HepG2 (cell line): ENCODE measurements around the gene SFTPB. TPM values are rescaled to one million over a fixed set of nuclear protein-coding genes. Genes with fewer than 3 reads are reported as not detected.

Source experiments
- BRCA1 ChIP-seq: sonication (generic); formaldehyde crosslinking; IDR thresholded peaks from 2 replicates; pipeline ENCODE4 v1.4.0; 2020; ENCODE audit warnings: missing genetic modification reagents
- FOXA1 ChIP-seq, 2 experiments: fragments of 450-650 bp in 1 of 2; sonication (generic) in 1 of 2; formaldehyde crosslinking in 1 of 2; IDR thresholded peaks; 2 replicates each; pipeline versions ENCODE4 v1.4.0 to v1.6.1; 2016 to 2020; ENCODE audit warnings: missing genetic modification reagents in 1 of 2
- GABPA ChIP-seq, 2 experiments: IDR thresholded peaks; 2 replicates each; pipeline ENCODE4 v1.6.1; 2011 to 2016; ENCODE audit warnings: low read depth in 2 of 2, low read length in 1 of 2, missing biosample characterization in 1 of 2, missing genetic modification characterization in 1 of 2
- HDAC6 ChIP-seq: fragments of 200-600 bp; sonication (generic); IDR thresholded peaks from 2 replicates; pipeline ENCODE4 v1.7.0; 2017; ENCODE audit warnings: mild to moderate bottlenecking, antibody characterized with exemption, low read length, low read depth
- NCOA1 ChIP-seq: sonication (generic); formaldehyde crosslinking; IDR thresholded peaks from 2 replicates; pipeline ENCODE4 v1.9.0; 2021; ENCODE audit warnings: missing genetic modification reagents
- NFATC3 ChIP-seq: sonication (generic); formaldehyde crosslinking; IDR thresholded peaks from 2 replicates; pipeline ENCODE4 v1.5.1; 2020; ENCODE audit warnings: mild to moderate bottlenecking, missing genetic modification reagents
- RBM22 ChIP-seq: fragments of 200-400 bp; formaldehyde crosslinking; optimal IDR thresholded peaks from 2 replicates; pipeline ENCODE3; 2017; ENCODE audit warnings: mild to moderate bottlenecking, low read length, moderate library complexity
- SMARCE1 ChIP-seq: fragments of 450-650 bp; IDR thresholded peaks from 2 replicates; pipeline ENCODE4 v1.6.1; 2017; ENCODE audit warnings: borderline replicate concordance
- STAG1 ChIP-seq: sonication (generic); formaldehyde crosslinking; IDR thresholded peaks from 2 replicates; pipeline ENCODE4 v1.4.0; 2020; ENCODE audit warnings: missing genetic modification reagents
- TRIM24 ChIP-seq: sonication (generic); formaldehyde crosslinking; IDR thresholded peaks from 2 replicates; pipeline ENCODE4 v1.8.0; 2022; ENCODE audit warnings: mild to moderate bottlenecking, missing genetic modification reagents
- ZEB1 ChIP-seq: IDR thresholded peaks from 2 replicates; pipeline ENCODE4 v1.6.1; 2012; ENCODE audit warnings: mild to moderate bottlenecking, low read depth, inconsistent platforms; ENCODE audit not compliant: insufficient replicate concordance
- ZIK1 ChIP-seq: sonication (generic); formaldehyde crosslinking; IDR thresholded peaks from 2 replicates; pipeline ENCODE4 v1.5.0; 2020; ENCODE audit warnings: mild to moderate bottlenecking, low read depth, missing genetic modification reagents, borderline replicate concordance
- ZNF234 ChIP-seq: sonication (generic); formaldehyde crosslinking; conservative IDR thresholded peaks from 2 replicates; pipeline ENCODE4 v1.5.1; 2020; ENCODE audit warnings: mild to moderate bottlenecking, missing genetic modification reagents
- ZNF296 ChIP-seq: sonication (generic); formaldehyde crosslinking; conservative IDR thresholded peaks from 2 replicates; pipeline ENCODE4 v1.5.0; 2020; ENCODE audit warnings: mild to moderate bottlenecking, missing genetic modification reagents
- ZNF33A ChIP-seq: sonication (generic); formaldehyde crosslinking; IDR thresholded peaks from 2 replicates; pipeline ENCODE4 v1.5.1; 2020; ENCODE audit warnings: missing genetic modification reagents, mild to moderate bottlenecking, moderate library complexity, borderline replicate concordance
- ZNF350 ChIP-seq: sonication (generic); formaldehyde crosslinking; IDR thresholded peaks from 2 replicates; pipeline ENCODE4 v1.4.0; 2020; ENCODE audit warnings: mild to moderate bottlenecking, low read depth, missing genetic modification reagents, borderline replicate concordance
- ZNF549 ChIP-seq: sonication (generic); formaldehyde crosslinking; IDR thresholded peaks from 2 replicates; pipeline ENCODE4 v1.5.0; 2020; ENCODE audit warnings: missing genetic modification reagents
- ZNF678 ChIP-seq: sonication (generic); formaldehyde crosslinking; IDR thresholded peaks from 2 replicates; pipeline ENCODE4 v1.4.0; 2020; ENCODE audit warnings: mild to moderate bottlenecking, missing genetic modification reagents
- ZNF878 ChIP-seq: sonication (generic); formaldehyde crosslinking; IDR thresholded peaks from 2 replicates; pipeline ENCODE4 v1.8.1; 2023; ENCODE audit warnings: mild to moderate bottlenecking, missing genetic modification reagents, moderate library complexity
- polyA plus RNA-seq, 8 experiments: library from polyadenylated mRNA; depleted of rRNA in 3 of 8; stranded (reverse) in 7 of 8; unstranded in 1 of 8; fragments of >200 nt; fragmentation: Illumina TruSeq in 4 of 8; extraction: Trizol in 4 of 8; gene quantifications; 2 replicates each; pipeline versions ENCODE4 v1.2.1 to v1.2.3, GENCODE V29; 2011 to 2016; ENCODE audit warnings: low read depth in 4 of 8, missing spikeins in 1 of 8, mixed read lengths in 1 of 8; ENCODE audit not compliant: insufficient read depth in 1 of 8
- total RNA-seq, 5 experiments: library from RNA; depleted of rRNA; stranded (reverse); fragments of >200 nt; fragmentation: Illumina TruSeq; extraction: Trizol; gene quantifications; 2 replicates each; pipeline ENCODE4 v1.2.3, GENCODE V29; 2016; ENCODE audit warnings: low read depth in 1 of 5
- TF ChIP-seq, protein P1 (sequence below): sonication (generic); formaldehyde crosslinking; IDR thresholded peaks from 2 replicates; pipeline ENCODE4 v1.5.1; 2020; ENCODE audit warnings: mild to moderate bottlenecking, moderate library complexity, missing genetic modification reagents
- TF ChIP-seq, protein P2 (sequence below): sonication (generic); formaldehyde crosslinking; IDR thresholded peaks from 2 replicates; pipeline ENCODE4 v1.4.0; 2020; ENCODE audit warnings: missing genetic modification reagents, mild to moderate bottlenecking, borderline replicate concordance

The SFTPB gene
- total and polyA plus RNA-seq, 2 of the 13 experiments (the other 11 are each of a cell fraction or from before 2014, with no cell fraction given): not detected

DNA sequence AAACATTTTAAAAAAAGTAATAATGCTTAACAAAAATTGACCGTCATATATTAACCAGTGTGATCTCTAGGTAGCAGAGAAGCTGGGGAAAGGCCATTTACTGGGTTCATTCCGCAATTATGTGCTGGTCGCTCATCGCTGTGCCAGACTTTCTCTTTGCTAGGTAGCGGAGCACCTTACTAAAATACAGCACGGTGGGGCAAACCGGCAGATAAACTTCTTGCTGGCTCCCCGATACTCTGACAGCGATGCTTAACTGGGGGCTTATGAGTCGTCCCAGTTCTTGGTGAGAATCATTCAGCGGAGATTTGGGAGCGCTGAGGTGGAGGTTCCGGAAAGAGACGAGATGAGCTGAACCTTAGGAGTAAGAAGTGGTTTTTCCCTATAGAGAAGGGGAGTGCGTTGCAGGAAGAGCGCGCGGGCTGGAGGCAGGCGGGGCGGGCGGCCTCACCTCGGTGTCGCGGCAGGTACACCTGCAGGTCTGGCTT is 56.7 kb downstream of the SFTPB start (continued):
- TF ChIP-seq, protein P1, sequence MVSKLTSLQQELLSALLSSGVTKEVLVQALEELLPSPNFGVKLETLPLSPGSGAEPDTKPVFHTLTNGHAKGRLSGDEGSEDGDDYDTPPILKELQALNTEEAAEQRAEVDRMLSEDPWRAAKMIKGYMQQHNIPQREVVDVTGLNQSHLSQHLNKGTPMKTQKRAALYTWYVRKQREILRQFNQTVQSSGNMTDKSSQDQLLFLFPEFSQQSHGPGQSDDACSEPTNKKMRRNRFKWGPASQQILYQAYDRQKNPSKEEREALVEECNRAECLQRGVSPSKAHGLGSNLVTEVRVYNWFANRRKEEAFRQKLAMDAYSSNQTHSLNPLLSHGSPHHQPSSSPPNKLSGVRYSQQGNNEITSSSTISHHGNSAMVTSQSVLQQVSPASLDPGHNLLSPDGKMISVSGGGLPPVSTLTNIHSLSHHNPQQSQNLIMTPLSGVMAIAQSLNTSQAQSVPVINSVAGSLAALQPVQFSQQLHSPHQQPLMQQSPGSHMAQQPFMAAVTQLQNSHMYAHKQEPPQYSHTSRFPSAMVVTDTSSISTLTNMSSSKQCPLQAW (CRISPR knock-in tag): no peak
- TF ChIP-seq ZNF234 (no peak), GABPA (IDR thresholded peaks at IDR 0.05; ENCODE audit: low read depth, low read length) (no peak), GABPA (CRISPR knock-in tag; IDR thresholded peaks at IDR 0.05; ENCODE audit: low read depth) (0 out of 2 replicates have a peak, but pooled peaks have one; percentile 4), HDAC6 (no peak), ZNF878 (CRISPR knock-in tag) (0 out of 2 replicates have a peak, but pooled peaks have one; percentile 36), ZNF350 (CRISPR knock-in tag) (no peak), ZIK1 (CRISPR knock-in tag) (no peak), BRCA1 (CRISPR knock-in tag) (0 out of 2 replicates have a peak, but pooled peaks have one; percentile 2), SMARCE1 (no peak), TRIM24 (no peak), ZNF296 (CRISPR knock-in tag) (0 out of 2 replicates have a peak, but pooled peaks have one; percentile 19), NFATC3 (CRISPR knock-in tag) (no peak), RBM22 (peak; percentile 53), STAG1 (CRISPR knock-in tag) (peak; percentile 1; the same call in 1 of the 2 replicates), FOXA1 (IDR thresholded peaks at IDR 0.05) (no peak), FOXA1 (CRISPR knock-in tag; IDR thresholded peaks at IDR 0.05) (0 out of 2 replicates have a peak, but pooled peaks have one; percentile 1), ZNF33A (peak; percentile 23; the same call in 1 of the 2 replicates), ZNF549 (CRISPR knock-in tag) (no peak), ZNF678 (CRISPR knock-in tag) (0 out of 2 replicates have a peak, but pooled peaks have one; percentile 64), NCOA1 (no peak), ZEB1 (peak; percentile 17)
- TF ChIP-seq, protein P2, sequence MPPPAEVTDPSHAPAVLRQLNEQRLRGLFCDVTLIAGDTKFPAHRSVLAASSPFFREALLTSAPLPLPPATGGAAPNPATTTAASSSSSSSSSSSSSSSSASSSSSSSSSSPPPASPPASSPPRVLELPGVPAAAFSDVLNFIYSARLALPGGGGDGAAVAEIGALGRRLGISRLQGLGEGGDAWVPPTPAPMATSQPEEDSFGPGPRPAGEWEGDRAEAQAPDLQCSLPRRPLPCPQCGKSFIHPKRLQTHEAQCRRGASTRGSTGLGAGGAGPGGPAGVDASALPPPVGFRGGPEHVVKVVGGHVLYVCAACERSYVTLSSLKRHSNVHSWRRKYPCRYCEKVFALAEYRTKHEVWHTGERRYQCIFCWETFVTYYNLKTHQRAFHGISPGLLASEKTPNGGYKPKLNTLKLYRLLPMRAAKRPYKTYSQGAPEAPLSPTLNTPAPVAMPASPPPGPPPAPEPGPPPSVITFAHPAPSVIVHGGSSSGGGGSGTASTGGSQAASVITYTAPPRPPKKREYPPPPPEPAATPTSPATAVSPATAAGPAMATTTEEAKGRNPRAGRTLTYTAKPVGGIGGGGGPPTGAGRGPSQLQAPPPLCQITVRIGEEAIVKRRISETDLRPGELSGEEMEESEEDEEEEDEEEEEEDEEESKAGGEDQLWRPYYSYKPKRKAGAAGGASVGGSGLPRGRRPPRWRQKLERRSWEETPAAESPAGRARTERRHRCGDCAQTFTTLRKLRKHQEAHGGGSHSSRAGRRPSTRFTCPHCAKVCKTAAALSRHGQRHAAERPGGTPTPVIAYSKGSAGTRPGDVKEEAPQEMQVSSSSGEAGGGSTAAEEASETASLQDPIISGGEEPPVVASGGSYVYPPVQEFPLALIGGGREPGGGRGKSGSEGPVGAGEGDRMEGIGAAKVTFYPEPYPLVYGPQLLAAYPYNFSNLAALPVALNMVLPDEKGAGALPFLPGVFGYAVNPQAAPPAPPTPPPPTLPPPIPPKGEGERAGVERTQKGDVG (CRISPR knock-in tag): no peak
